Glomerular endothelial cell (primary cell): Measurements from ENCODE around the gene CHST10. TPM values are rescaled to one million over a fixed set of nuclear protein-coding genes. Genes with fewer than 3 reads are reported as not detected.

Experiments used
- DNase-seq: peaks from one replicate; pipeline ENCODE4 v3.0.0-alpha.2; 2011; ENCODE audit warnings: low read depth, low spot score; ENCODE audit errors: extremely low read depth
- total RNA-seq: library from RNA; depleted of rRNA; stranded (reverse); fragments of >200 nt; gene quantifications from 2 replicates; pipeline ENCODE4 v1.2.3, GENCODE V29; 2015

Gene CHST10
- total RNA-seq, 1 donor from 2014 or later, result 15.6 TPM

GRCh38 chr2:100417711-100418124 is 250 bp upstream of the CHST10 start:
- DNase-seq, result no peak

- no peak for DNase-seq
These were observed 1.0 kb downstream of the CHST10 start for GRCh38 chr2:100416397-100416934.

- DNase-seq, result no peak
These were observed 3.9 kb downstream of the CHST10 start for GRCh38 chr2:100413571-100413970.

- no peak for DNase-seq
These were observed 4.6 kb downstream of the CHST10 start for GRCh38 chr2:100412881-100413321.

GRCh38 chr2:100412466-100412865 is 5.0 kb downstream of the CHST10 start:
- DNase-seq, result no peak

- no peak for DNase-seq
These were observed 5.6 kb downstream of the CHST10 start for GRCh38 chr2:100411841-100412292.

- DNase-seq, result no peak
These were observed 7.4 kb downstream of the CHST10 start for GRCh38 chr2:100409975-100410647.

- DNase-seq, result no peak
These were observed 8.0 kb downstream of the CHST10 start for GRCh38 chr2:100409461-100409860.

GRCh38 chr2:100408941-100409340 is 8.5 kb downstream of the CHST10 start:
- DNase-seq, result no peak

- DNase-seq, result no peak
These were observed 9.4 kb downstream of the CHST10 start for GRCh38 chr2:100408104-100408503.

- DNase-seq, result no peak
These were observed 9.9 kb downstream of the CHST10 start for GRCh38 chr2:100407563-100407962.

GRCh38 chr2:100407073-100407472 is 10.4 kb downstream of the CHST10 start:
- DNase-seq, result no peak

- DNase-seq, result no peak
These were observed 11.4 kb downstream of the CHST10 start for GRCh38 chr2:100406120-100406508.

- no peak for DNase-seq
These were observed 11.9 kb downstream of the CHST10 start for GRCh38 chr2:100405403-100406119.

GRCh38 chr2:100404411-100404810 is 13.1 kb downstream of the CHST10 start:
- DNase-seq, result no peak

- no peak for DNase-seq
These were observed 13.7 kb downstream of the CHST10 start for GRCh38 chr2:100403722-100404121.

GRCh38 chr2:100401268-100401667 is 16.2 kb downstream of the CHST10 start:
- DNase-seq, result no peak

GRCh38 chr2:100399714-100400113 is 17.8 kb downstream of the CHST10 start:
- no peak for DNase-seq

GRCh38 chr2:100397976-100398375 is 19.5 kb downstream of the CHST10 start:
- no peak for DNase-seq

- DNase-seq, result no peak
These were observed 20.2 kb downstream of the CHST10 start for GRCh38 chr2:100397118-100397860.

GRCh38 chr2:100396483-100396882 is 21.0 kb downstream of the CHST10 start:
- DNase-seq, result no peak
